NK-92 treated with Interleukin-12 subunit alpha and Interleukin-12 subunit beta, amount 100 ng/mL, for 24 hours (cell line): ENCODE measurements around the gene CDYL2.
"Not testable (repeated sequence)": the region's sequence is repeated elsewhere in the genome, so short reads cannot be mapped to it uniquely, and the experiment has no call there.

Experiments
- DNase-seq: peaks from one replicate; lab custom pipeline; 2025; lab: John Stamatoyannopoulos, UW

CDYL2 gene

DNA sequence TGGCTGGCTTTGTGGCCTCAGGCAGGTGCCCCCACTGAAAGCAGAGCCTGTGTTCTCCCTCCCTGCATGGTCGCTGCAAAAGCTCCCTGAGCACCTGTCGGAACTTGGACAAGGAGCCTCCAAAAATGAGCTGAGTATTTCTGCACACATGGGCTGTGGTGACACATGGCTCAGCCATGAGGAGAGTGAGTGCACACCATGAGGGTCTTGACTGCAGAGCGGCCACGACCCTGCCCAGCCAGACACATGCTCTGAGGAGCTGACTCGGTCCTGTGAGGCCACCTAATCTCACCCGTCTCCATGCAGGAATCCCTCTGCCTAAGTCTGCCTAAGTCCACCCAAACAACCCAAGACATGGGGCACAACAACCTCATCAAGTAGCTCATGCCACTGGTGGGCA is 134.7 kb downstream of the CDYL2 start:
- DNase-seq, result no peak

- DNase-seq, result no peak
Measured at GRCh38 chr16:80667925-80668324, 136.5 kb downstream of the CDYL2 start.

DNA sequence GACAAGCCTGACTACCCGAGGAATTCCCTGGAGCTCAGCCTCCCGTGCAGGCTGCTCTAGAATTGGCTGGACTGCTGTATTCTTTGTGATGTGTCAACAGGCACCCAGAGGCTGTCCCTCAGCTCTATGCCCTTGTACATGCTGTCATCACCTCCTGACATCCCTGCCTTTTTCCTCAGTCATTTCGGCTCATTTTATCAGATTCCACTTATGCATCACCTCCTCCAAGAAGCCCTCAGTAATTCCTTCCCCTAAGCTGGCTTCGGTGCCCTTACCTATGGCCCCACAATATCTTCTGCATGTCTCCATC is 137.2 kb downstream of the CDYL2 start:
- no peak for DNase-seq

GRCh38 chr16:80666378-80667250 is 137.8 kb downstream of the CDYL2 start:
- no peak for DNase-seq

GRCh38 chr16:80665356-80665755 is 139.0 kb downstream of the CDYL2 start:
- DNase-seq, result no peak

GRCh38 chr16:80664786-80665185 is 139.6 kb downstream of the CDYL2 start:
- DNase-seq, result no peak

- no peak for DNase-seq
Measured at GRCh38 chr16:80664226-80664625, 140.2 kb downstream of the CDYL2 start.

DNA sequence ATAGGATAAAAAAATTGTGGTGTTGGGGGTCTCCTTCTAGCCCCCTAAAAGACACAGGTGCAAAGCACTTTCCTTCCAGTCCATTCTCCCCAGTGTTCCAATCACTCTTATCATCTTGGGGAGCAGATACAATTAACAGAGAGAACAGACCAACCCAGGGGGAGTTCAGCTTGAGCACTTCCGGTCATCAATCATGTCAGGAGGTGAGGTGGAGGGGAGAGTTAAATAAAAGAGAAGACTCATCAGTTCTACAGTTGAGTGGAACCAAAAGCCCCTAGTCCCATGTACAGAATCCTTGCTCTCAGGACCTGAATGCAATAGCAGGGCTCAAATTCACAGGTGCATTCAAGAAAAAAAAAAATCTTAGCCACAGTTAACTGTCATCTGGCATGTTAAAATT is 141.3 kb downstream of the CDYL2 start:
- DNase-seq, result no peak

DNA sequence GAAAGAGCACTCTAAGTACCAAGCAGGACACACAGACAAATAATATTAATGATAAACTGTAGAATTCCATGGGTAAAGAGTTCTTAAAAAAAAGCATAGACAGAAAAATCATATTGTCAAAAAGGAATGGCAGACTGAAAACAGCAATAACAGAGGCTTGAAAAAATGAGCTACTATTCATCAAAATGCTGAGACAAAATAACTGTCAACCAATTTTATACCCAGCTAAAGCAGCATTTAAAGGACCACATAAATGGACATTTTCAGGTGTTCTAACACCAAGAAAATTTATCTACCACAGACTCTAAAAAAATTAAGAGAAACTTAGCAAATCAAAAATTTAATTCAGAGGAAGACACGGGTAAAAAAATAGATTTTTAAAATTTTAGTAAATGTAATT is 144.5 kb downstream of the CDYL2 start:
- DNase-seq, result no peak

GRCh38 chr16:80656711-80657150 is 147.7 kb downstream of the CDYL2 start:
- DNase-seq, result no peak

GRCh38 chr16:80656161-80656560 is 148.2 kb downstream of the CDYL2 start:
- no peak for DNase-seq

- DNase-seq, result no peak
Measured at GRCh38 chr16:80655751-80656150, 148.6 kb downstream of the CDYL2 start.

DNA sequence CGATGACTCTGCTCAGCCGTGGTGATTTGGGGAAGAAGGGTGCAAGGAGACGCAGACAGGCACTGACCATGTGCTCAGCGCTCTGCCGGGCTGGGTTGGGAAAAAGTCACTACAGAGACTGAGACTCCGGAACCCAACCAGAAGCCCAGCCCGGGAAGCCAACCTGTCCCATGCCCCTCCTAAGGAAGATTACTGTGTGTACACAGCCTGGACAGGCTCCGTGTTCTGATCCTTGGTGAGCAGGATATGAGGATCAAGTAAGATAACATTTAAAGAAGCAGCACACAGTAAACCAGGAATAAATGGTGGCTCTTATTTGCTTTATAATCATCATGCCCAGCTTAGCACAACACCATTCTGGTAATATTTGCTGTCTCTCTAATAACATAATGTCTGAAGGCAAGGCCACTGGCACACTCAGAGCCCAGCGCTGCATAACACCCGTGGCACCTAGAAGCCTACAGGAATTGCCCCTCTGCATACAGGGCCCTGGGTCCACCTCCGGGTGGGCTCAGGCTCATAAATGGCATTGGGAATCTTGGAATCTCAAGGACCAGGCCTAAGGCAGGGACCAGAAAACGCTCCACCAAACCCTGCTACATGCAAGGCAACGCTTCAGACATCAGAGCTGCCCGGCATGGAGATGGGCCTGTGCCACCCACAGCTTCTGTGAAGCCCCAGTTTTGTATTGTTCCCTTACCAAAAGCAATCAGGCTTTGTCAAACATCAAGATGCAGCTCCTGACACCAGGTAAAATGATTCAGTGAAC is 150.1 kb downstream of the CDYL2 start:
- DNase-seq, result no peak

- DNase-seq, result no peak
Measured at GRCh38 chr16:80652441-80652840, 152.0 kb downstream of the CDYL2 start.

DNA sequence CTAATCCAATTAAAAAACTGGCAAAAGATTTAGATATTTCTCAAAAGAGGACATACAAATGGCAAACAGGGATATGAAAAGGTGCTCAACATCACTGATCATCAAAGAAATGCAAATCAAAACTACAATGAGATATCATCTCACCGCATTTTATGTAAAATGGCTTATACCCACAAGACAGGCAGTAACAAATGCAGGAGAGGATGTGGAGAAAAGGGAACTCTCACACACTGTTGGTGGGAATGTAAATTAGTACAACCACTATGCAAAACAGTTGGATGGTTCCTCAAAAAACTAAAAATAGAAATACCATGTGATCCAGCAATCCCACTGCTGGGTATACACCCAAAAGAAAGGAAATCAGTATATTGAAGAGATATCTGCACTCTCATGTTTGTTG is 154.1 kb downstream of the CDYL2 start:
- DNase-seq, result not testable (repeated sequence)

- no peak for DNase-seq
Measured at GRCh38 chr16:80640316-80640715, 164.1 kb downstream of the CDYL2 start.

DNA sequence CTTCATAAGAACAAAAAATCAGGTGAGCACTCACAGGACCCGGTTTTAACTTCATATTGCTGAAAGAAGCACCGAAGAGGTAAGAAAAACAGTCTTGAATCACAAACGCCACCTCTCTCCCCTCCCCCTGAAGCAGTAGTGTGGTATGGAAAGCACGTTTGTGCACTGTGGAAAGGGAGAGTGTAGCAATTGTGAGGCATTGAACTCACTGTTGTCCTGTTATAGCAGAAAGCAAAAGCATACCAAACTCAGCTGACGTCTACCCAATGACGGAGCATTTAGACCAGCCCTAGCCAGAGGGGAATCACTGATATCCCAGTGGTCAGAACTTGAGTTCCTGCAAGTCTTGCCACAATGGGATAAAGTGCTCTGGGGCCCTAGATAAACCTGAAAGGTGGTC is 164.8 kb downstream of the CDYL2 start:
- DNase-seq, result no peak

- DNase-seq, result no peak
Measured at GRCh38 chr16:80637621-80638020, 166.8 kb downstream of the CDYL2 start.

GRCh38 chr16:80631581-80631980 is 172.8 kb downstream of the CDYL2 start:
- no peak for DNase-seq

DNA sequence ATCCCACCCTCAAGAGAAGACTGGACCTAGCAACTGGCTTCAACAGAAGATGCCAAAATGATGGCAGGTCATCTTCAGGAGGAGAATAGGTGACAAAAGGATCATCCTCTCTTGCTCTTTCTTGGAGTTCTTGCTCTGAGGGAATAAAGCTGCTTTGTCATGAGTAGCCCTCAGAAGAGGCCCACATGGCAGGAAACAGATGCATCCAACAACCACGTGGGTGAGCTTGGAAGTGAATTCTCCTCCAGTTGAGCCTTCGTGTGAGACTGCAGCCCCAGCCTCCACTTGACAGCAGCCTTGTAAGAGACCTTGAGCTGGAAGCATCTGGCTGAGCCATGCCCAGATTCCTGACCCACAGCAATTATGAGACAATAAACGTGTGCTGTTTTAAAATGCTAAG is 176.1 kb downstream of the CDYL2 start:
- DNase-seq, result no peak

DNA sequence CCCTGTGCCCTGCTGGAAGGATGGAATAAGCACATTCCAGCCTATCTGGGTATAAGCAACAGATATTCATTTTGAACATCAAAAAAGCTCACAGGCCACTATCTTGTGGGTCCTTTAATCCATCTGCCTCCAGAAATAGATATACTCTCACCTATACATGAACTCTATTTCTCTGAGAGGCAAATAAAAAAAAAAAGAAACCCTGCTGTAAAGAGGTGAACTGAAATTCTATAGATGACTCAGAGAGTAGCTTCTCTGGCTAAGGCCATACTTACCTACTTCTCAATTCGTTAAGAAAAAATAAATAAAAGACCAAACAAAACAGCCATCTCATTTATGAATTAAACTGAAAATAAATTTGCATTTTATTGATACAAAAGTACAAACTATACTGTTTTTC is 177.3 kb downstream of the CDYL2 start:
- no peak for DNase-seq

GRCh38 chr16:80623376-80623775 is 181.0 kb downstream of the CDYL2 start:
- DNase-seq, result no peak

DNA sequence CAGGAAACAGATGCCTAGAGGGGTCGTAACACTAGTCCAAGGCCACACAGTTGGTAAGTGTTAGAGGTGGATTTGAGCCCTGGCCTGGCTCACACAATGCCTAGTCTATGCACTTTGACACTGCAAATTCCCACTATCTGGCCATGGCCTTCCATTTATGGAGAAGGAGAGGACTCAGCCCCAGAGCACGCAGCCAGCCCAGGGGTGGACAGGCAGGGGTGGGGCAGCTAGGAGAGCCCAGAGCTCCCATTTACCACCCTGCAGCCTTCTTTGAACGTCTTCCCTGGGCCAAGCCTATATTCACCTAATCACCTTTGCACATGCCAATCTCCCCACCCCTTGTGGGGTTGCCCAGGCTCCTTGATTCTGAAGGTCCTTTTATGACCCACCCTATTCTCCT is 182.4 kb downstream of the CDYL2 start:
- no peak for DNase-seq
